Stimulated activated CD4-positive, alpha-beta T cell treated with anti-CD3 and anti-CD28 coated beads, Interleukin-1b, Interleukin-23, amount 100 ng/mL, for 4 hours (primary cell): Measurements from ENCODE around the gene RER1.

Experiments
- DNase-seq, 2 donors: peaks; one replicate each; pipeline ENCODE4 v3.0.0-alpha.2; 2020; ENCODE audit warnings: low read depth in 2 of 2

The RER1 gene

DNA sequence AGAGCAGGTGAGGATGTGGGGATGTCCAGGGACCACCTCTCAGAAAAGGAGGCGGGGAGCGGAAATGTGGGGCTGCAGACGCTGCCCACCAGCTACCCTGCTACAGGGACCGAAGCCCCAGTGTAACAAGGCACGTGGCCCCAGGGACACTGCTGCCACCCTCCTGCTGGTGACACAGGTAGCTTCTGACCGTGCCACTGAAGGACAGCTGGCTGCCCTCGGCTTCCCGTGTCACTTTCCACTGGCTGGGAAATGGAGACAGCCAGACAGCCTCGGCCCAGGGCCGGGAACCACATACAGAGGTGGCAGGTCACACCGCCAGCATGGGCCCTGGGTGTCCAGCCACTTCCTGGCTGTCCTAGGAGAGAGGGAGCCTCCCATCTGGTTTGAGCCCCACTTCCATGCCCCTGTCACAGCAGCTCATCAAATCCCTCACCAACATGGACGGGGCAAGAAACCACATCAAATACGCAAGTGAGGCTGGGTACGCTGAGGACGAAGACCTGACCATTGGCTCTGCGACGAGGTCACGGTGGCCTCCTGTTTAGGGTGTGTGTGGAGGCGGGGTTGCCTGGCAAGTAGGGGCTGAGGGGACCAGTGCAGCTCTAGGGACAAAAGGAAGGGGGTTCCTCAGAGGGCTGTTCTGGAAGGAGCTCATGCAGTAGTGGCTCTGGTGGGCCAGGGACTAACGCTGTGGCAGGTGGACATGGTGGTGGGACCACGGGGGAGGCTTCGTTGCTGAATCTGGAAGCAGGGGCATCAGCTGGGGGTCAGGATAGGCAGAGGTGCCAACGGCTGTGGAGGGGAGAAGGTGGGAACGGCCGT, 15.7 kb downstream of the RER1 start:
- no peak for DNase-seq

GRCh38 chr1:2407991-2408275, 16.3 kb downstream of the RER1 start:
- DNase-seq = no peak

GRCh38 chr1:2408456-2408855, 16.8 kb downstream of the RER1 start:
- DNase-seq = no peak

DNA sequence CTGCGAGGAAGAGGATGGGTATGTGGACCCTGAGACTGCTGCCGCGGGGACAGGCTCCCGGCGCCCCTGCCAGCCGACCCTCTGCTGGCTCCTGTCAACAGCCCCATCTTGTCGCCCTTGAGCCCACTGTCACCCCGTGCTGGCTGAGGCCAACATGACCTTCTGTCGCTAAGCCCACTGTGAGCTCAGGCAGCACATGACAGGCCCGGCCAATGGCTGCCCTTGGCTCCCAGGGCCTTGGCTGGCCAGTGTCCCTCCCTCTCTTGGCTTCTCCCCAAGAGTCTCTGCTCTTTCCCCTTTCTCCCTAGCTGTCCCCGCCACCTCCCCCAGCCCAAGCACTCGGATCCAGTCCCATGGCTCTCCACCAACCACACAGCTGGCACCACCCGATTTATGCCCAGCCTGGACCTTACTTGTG, 17.2 kb downstream of the RER1 start:
- no peak for DNase-seq

DNA sequence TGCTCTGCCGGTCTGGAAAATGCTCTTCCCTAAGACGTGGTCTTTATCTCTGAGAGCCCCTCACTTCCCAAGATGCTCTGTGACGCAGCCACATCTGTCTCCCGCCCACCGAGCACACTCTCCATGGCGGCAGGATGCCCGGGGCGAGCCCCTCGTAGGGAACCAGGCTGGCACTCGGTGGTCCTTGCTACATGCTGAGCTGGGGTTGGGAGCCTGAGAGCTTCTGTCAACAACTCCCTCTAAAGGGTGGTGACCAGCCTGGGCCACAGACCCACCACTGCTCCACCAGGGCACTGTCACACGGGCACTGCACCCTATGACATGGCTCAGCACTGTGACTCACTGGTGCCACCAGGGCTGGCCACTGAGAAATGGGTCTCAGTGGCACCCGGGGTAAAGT, 18.1 kb downstream of the RER1 start:
- no peak for DNase-seq

- DNase-seq = no peak
These were observed 20.3 kb downstream of the RER1 start for GRCh38 chr1:2411801-2412394.

DNA sequence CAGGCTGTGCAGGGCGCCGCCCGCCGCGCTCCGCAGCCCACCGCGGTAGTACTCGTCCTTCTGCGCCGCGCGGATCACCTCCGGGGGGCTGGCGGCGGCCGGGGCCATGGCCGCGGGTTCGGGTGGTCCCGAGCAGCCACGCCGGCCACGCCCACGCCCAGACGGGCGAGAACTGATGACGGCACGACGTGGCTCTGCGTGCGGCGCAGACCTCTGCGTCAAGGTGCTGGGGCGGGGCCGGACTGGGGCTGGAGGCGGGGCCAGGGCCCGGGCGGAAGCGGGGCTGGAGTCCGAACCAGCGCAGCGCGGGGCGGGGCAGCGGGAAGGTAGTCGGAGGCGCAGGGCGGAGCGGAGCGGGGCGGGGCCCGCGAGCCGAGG, 20.7 kb downstream of the RER1 start, which contains the start of gene PEX10:
Gene PEX10 (minus strand): TSS at position 170 of the 378 bp plus-strand sequence. CDS start 62 bp downstream, at position 108.
- peak; percentile 99 to 100 for DNase-seq

GRCh38 chr1:2412773-2413494, 21.3 kb downstream of the RER1 start:
- DNase-seq = no peak

GRCh38 chr1:2413495-2414296, 22.1 kb downstream of the RER1 start:
- no peak for DNase-seq

- peak; percentile 72 to 77 for DNase-seq
These were observed 22.8 kb downstream of the RER1 start for GRCh38 chr1:2414297-2414958.

DNA sequence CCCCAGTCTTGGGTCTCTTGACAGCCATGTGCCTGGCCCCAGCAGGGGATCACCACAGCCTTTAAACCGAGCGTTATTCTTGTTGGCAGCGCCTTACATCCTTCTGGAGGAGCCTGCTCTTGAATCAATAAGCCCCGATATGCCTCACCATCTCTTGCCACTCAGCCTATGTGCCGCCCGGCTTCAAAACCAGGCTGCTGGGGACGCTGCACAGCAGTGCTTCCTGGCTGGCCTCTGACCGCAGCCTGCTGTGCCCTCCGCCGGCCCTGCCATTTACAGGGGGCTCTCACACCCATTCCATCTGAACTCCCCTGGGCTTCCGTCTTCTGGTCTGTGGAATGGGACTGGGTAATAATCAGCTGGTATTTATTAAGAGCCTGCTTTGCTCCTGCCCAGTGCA, 23.7 kb downstream of the RER1 start:
- DNase-seq = no peak

DNA sequence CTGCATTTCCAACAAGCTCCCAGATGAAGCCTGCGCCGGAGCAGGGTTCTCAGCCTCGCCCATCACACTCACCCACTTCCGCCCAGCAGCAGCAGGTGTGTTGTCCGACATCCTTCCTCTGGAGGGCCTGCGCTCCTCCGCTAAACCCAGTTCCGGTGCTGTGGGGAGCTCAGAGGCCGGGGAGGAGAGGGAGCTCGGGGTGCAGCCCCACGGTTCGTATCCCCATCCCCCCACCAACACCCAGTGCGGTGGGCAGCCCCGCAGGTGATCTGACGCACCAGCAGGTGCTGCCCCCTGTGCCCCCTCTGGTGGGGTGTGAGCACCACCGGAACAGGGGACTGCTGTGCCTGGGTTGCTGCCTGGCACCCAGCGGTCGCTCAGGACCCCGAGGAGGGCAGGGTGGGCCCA, 24.2 kb downstream of the RER1 start:
- DNase-seq = peak in 1 of 2 donors; percentile 29

- DNase-seq = peak in 1 of 2 donors; percentile 24
These were observed 24.8 kb downstream of the RER1 start for GRCh38 chr1:2416403-2416802.

GRCh38 chr1:2417083-2417832, 25.6 kb downstream of the RER1 start:
- DNase-seq = no peak

GRCh38 chr1:2417833-2418225, 26.2 kb downstream of the RER1 start:
- DNase-seq = no peak

- DNase-seq = no peak
These were observed 27.2 kb downstream of the RER1 start for GRCh38 chr1:2418791-2419320.

DNA sequence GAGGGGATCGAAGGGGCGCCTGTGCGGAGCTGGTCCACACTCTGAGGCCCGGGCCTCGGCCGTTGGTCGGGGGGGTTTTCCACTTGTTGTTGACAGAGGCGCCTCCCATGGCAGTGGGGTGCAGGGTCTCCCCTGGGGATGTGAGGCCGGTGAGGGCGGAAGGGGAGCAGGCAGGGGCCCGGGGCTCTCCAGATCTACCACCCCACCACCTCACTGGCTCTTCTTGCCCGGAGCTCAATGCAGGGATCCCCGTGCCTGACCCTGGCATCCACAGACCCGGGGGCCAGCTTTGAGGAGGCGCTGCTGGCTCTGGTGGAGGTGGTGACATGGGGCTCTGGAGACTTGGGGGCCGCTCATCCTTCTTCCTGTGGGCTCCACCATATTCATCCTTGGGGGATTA, 27.8 kb downstream of the RER1 start:
- no peak for DNase-seq

DNA sequence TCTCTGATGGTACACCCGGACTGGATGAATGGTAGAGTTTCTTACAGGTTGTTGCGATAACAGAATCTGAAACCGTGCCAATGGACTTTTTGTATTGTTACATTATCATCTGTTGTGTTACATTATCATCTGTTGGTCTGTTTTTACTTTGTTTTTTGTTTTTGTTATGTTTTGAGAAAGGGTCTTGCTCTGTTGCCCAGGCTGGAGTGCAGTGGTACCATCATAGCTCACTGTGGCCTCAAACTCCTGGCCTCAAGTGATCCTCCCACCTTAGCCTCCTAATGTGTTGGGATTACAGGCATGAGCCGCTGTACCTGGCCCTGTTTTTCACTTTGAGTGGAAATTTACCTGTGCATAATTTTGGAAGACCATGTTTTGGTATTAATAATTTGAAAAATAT, 30.9 kb downstream of the RER1 start:
- no peak for DNase-seq

- DNase-seq = no peak
These were observed 34.3 kb downstream of the RER1 start for GRCh38 chr1:2425892-2426291.

DNA sequence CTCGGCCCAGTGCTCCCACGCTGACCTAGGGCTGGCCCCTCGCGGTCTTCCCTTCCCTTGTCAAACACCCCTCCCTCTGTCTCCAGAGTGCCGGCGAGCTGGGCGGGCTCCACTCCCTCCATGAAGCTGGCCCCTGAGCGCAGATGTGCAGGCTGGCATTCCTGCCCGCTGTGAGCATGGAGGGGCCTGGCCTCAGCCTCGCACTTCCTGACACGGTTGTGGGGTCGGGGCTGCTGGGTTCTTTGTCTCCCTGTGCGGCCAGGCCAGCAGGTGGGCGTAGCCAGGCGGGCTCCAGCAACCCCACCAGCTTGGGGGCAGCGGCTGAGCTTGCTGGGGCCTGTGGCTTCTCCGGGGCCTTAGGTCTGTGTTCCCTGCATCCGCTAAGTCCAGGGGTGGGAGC, 34.9 kb downstream of the RER1 start:
- DNase-seq = no peak

DNA sequence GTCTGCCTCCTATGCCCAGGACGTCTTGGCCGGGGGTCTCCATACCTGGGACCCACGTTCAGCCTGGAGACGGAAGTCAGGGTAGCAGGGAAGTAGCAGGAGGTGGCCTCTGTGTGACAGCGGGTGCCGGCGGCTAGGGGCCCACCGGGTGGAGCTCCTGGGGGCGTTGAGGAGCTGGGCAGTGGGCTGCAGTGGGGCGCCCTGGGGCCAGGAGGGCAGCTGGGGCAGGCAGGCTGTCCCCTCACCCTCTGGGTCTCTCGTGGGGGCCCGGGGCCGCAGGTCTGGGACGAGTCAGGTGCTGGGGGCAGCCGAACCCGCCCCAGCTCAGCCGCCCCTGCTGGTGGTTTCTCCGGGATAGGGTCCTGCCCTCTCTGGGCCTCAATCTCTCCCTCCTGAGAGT, 35.4 kb downstream of the RER1 start:
- no peak for DNase-seq
